GM13977 (cell line): Measurements from ENCODE around the gene IFIH1.
A peak's percentile ranks its signal among the peaks of the same experiment; 100 is the strongest.

Source experiments
- DNase-seq: peaks from one replicate; pipeline ENCODE4 v3.0.0; 2012; ENCODE audit warnings: low spot score
- CTCF ChIP-seq: IDR thresholded peaks from 2 replicates; pipeline ENCODE4 v1.5.1; 2012; ENCODE audit warnings: mild to moderate bottlenecking, control low read depth; ENCODE audit not compliant: insufficient read depth; ENCODE audit errors: extremely low read depth, missing control alignments
- in situ Hi-C: fragments of 300-500 bp; cut with MboI; formaldehyde crosslinking; loops from one replicate; pipeline ENCODE4 v1.12.0; 2022; ENCODE audit warnings: low sequenced_read_pairs, low pct_unique_long_range_greater_than_20kb, mixed read lengths, inconsistent platforms; ENCODE audit not compliant: unreplicated experiment

IFIH1 gene

DNA sequence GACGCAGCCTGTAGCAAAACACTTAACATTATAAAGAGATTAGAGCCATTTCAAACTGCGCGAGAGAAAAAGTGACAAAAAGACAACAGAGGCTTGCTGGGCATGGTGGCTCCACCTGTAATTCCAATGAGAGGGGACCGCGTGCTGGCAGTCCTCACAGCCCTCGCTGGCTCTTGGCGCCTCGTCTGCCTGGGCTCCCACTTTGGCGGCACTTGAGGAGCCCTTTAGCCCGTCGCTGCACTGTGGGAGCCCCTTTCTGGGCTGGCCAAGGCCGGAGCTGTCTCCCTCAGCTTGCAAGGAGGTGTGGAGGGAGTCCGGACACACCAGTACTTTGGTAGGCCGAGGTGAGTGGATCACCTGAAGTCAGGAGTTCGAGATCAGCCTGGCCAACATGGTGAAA lies 9.3 kb upstream of the IFIH1 start:
- in situ Hi-C loops = no loop called here

GRCh38 chr2:162327134-162327769 lies 8.8 kb upstream of the IFIH1 start:
- peak; percentile 44 for TF ChIP-seq CTCF
- in situ Hi-C loops = no loop called here
- no peak for DNase-seq

More for the DNA sequence above, 9.3 kb upstream of the IFIH1 start:
- TF ChIP-seq CTCF = no peak
- no peak for DNase-seq

- TF ChIP-seq CTCF = no peak
- in situ Hi-C loops = no loop called here
Observed at GRCh38 chr2:162324953-162325352, 6.5 kb upstream of the IFIH1 start.

DNA sequence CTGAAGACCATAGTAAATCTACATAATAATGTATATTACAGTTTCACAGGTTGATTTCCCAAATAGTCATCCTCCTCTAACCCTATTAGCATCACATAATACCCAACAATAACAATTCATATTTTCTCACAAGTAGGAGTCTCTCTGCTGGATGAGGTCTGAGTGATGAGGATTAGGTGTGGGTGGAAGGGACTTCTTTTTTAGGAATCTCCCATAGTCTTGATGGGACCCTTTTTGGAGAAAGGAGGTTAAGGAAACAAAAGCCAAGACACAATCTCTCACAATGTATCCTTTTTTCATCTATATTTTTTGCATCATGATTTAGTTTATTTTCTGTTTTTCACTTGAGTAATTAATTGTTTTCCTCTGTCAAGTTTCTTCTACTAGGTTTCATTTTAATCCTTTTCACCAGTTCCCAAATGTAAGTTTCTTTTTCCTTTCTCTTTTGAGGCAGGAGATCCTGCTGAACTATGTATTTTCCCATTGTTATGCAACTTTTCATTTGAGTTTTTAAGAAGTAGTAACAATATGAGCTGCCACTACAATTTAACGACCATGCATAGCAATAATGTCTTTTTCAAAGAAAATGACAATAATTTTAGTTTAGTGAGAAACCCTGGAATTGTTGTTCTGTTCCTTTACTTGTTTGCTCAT lies 2.5 kb upstream of the IFIH1 start:
- in situ Hi-C loops = no loop called here
- TF ChIP-seq CTCF = no peak
- no peak for DNase-seq

More at GRCh38 chr2:162324953-162325352, 6.5 kb upstream of the IFIH1 start:
- no peak for DNase-seq

GRCh38 chr2:162317861-162318327 lies 590 bp downstream of the IFIH1 start:
- no peak for DNase-seq
- in situ Hi-C loops = no loop called here
- no peak for TF ChIP-seq CTCF

DNA sequence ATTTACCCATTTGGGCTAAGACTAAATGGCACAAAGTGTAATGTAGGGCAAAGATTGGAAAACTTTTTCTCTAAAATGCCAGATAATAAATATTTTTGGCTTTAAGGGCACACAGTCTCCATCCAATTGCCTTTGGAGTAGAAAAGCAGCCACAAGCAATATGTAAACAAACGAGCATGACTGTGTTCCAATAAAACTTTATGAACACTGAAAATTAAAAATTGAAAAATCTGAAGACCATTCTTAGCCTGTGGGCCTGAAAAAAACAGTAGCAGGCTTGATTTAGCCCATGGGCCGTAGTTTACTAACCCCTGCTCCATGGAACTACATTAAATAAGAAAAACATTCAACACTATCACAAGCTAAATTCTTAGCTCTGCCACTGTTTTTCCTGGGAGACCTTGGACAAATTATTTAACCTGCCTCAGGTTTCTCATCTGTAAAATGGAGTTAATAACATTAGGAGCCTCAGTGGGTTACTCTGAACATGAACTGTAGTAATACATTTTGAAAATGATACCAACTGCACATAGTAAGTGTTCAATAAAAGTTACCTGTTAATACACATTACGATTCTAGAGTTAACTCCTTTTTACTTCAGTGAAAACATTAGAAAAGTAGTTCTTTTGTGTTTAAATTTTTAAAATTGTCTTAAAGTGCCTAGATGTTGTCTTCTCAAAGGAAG lies 1.3 kb downstream of the IFIH1 start:
- DNase-seq = no peak
- no peak for TF ChIP-seq CTCF
- in situ Hi-C loops = no loop called here
